HepG2 (cell line): ENCODE results near the gene PGPEP1. TPM values are rescaled to one million over a fixed set of nuclear protein-coding genes. Genes with fewer than 3 reads are reported as not detected.

Source experiments
- ARID5B ChIP-seq: IDR thresholded peaks from 2 replicates; pipeline ENCODE4 v1.4.0; 2020; ENCODE audit warnings: mild to moderate bottlenecking, missing genetic modification reagents
- BORCS8-MEF2B ChIP-seq: sonication (generic); formaldehyde crosslinking; IDR thresholded peaks from 2 replicates; pipeline ENCODE4 v1.8.0; 2022; ENCODE audit warnings: mild to moderate bottlenecking, missing genetic modification reagents
- DMAP1 ChIP-seq: IDR thresholded peaks from 2 replicates; pipeline ENCODE4 v1.6.1; 2016
- E2F2 ChIP-seq: sonication (generic); formaldehyde crosslinking; IDR thresholded peaks from 2 replicates; pipeline ENCODE4 v1.4.0; 2020; ENCODE audit warnings: missing genetic modification reagents, borderline replicate concordance
- HDAC6 ChIP-seq: fragments of 200-600 bp; sonication (generic); IDR thresholded peaks from 2 replicates; pipeline ENCODE4 v1.7.0; 2017; ENCODE audit warnings: mild to moderate bottlenecking, antibody characterized with exemption, low read length, low read depth
- IRF9 ChIP-seq: sonication (generic); formaldehyde crosslinking; IDR thresholded peaks from 2 replicates; pipeline ENCODE4 v1.8.0; 2022; ENCODE audit warnings: missing genetic modification reagents, mild to moderate bottlenecking, borderline replicate concordance
- MTF2 ChIP-seq: sonication (generic); formaldehyde crosslinking; IDR thresholded peaks from 2 replicates; pipeline ENCODE4 v1.5.0; 2020; ENCODE audit warnings: missing genetic modification reagents, borderline replicate concordance
- NFYB ChIP-seq: sonication (generic); formaldehyde crosslinking; IDR thresholded peaks from 2 replicates; pipeline ENCODE4 v1.4.0; 2020; ENCODE audit warnings: missing genetic modification reagents
- PITX1 ChIP-seq: sonication (generic); formaldehyde crosslinking; IDR thresholded peaks from 2 replicates; pipeline ENCODE4 v1.5.1; 2020; ENCODE audit warnings: mild to moderate bottlenecking, missing genetic modification reagents
- PREB ChIP-seq: sonication (generic); formaldehyde crosslinking; IDR thresholded peaks from 2 replicates; pipeline ENCODE4 v1.4.0; 2020; ENCODE audit warnings: missing genetic modification reagents
- RAD51 ChIP-seq: fragments of 450-650 bp; IDR thresholded peaks from 2 replicates; pipeline ENCODE4 v1.6.1; 2016; ENCODE audit warnings: borderline replicate concordance
- RBFOX2 ChIP-seq: fragments of 200-400 bp; formaldehyde crosslinking; IDR thresholded peaks from 2 replicates; pipeline ENCODE4 v1.6.1; 2017; ENCODE audit warnings: low read depth, mild to moderate bottlenecking, low read length
- SOX6 ChIP-seq, 2 experiments: fragments of 450-650 bp in 1 of 2; sonication (generic) in 1 of 2; formaldehyde crosslinking in 1 of 2; IDR thresholded peaks; 2 replicates each; pipeline versions ENCODE4 v1.4.0 to v1.6.1; 2017 to 2020; ENCODE audit warnings: antibody characterized with exemption in 1 of 2, mild to moderate bottlenecking in 1 of 2, missing genetic modification reagents in 1 of 2
- STAT5B ChIP-seq: sonication (generic); formaldehyde crosslinking; IDR thresholded peaks from 2 replicates; pipeline ENCODE4 v1.4.0; 2020; ENCODE audit warnings: missing genetic modification reagents
- YY1 ChIP-seq: IDR thresholded peaks from 2 replicates; pipeline ENCODE4 v1.6.1; 2011; ENCODE audit warnings: low read length, low read depth, moderate library complexity, mild to moderate bottlenecking; ENCODE audit not compliant: insufficient read depth, insufficient replicate concordance
- ZFAT ChIP-seq: sonication (generic); formaldehyde crosslinking; conservative IDR thresholded peaks from 2 replicates; pipeline ENCODE4 v1.8.1; 2023; ENCODE audit warnings: missing genetic modification reagents, inconsistent platforms
- ZGPAT ChIP-seq: IDR thresholded peaks from 2 replicates; pipeline ENCODE4 v1.6.1; 2016; ENCODE audit warnings: mild to moderate bottlenecking
- ZNF121 ChIP-seq: sonication (generic); formaldehyde crosslinking; IDR thresholded peaks from 2 replicates; pipeline ENCODE4 v1.5.0; 2020; ENCODE audit warnings: mild to moderate bottlenecking, missing genetic modification reagents
- ZNF33B ChIP-seq: sonication (generic); formaldehyde crosslinking; IDR thresholded peaks from 2 replicates; pipeline ENCODE4 v1.5.1; 2020; ENCODE audit warnings: mild to moderate bottlenecking, missing genetic modification reagents
- ZNF781 ChIP-seq: sonication (generic); formaldehyde crosslinking; IDR thresholded peaks from 2 replicates; pipeline ENCODE4 v1.5.1; 2020; ENCODE audit warnings: borderline replicate concordance, mild to moderate bottlenecking, missing genetic modification reagents; ENCODE audit errors: not compliant biosample characterization
- ZSCAN20 ChIP-seq: sonication (generic); formaldehyde crosslinking; IDR thresholded peaks from 2 replicates; pipeline ENCODE4 v1.4.0; 2020; ENCODE audit warnings: missing genetic modification reagents, mild to moderate bottlenecking, borderline replicate concordance
- polyA plus RNA-seq, 8 experiments: library from polyadenylated mRNA; depleted of rRNA in 3 of 8; stranded (reverse) in 7 of 8; unstranded in 1 of 8; fragments of >200 nt; fragmentation: Illumina TruSeq in 4 of 8; extraction: Trizol in 4 of 8; gene quantifications; 2 replicates each; pipeline versions ENCODE4 v1.2.1 to v1.2.3, GENCODE V29; 2011 to 2016; ENCODE audit warnings: low read depth in 4 of 8, missing spikeins in 1 of 8, mixed read lengths in 1 of 8; ENCODE audit not compliant: insufficient read depth in 1 of 8
- total RNA-seq, 5 experiments: library from RNA; depleted of rRNA; stranded (reverse); fragments of >200 nt; fragmentation: Illumina TruSeq; extraction: Trizol; gene quantifications; 2 replicates each; pipeline ENCODE4 v1.2.3, GENCODE V29; 2016; ENCODE audit warnings: low read depth in 1 of 5

The PGPEP1 gene
- total and polyA plus RNA-seq, 2 of the 13 experiments (the other 11 are each of a cell fraction or from before 2014, with no cell fraction given), result 53.1 to 56.6 TPM

GRCh38 chr19:18373892-18374629, 33.7 kb downstream of the PGPEP1 start (continued):
- TF ChIP-seq PREB (CRISPR knock-in tag), result no peak
- no peak for TF ChIP-seq STAT5B (CRISPR knock-in tag)
- TF ChIP-seq ZNF33B (CRISPR knock-in tag), result no peak
- TF ChIP-seq ZSCAN20, result no peak
- no peak; the same call in 1 of the 2 replicates for TF ChIP-seq RBFOX2
- TF ChIP-seq SOX6 (IDR thresholded peaks at IDR 0.05), result no peak
- peak; percentile 88 for TF ChIP-seq SOX6 (CRISPR knock-in tag; IDR thresholded peaks at IDR 0.05)
- no peak; the same call in 1 of the 2 replicates for TF ChIP-seq IRF9 (CRISPR knock-in tag)
- peak; percentile 86 for TF ChIP-seq ARID5B (CRISPR knock-in tag)
- TF ChIP-seq ZNF121, result peak; percentile 74
- peak; percentile 28; the same call in 1 of the 2 replicates for TF ChIP-seq PITX1 (CRISPR knock-in tag)
- no peak for TF ChIP-seq BORCS8-MEF2B
- peak; percentile 69 for TF ChIP-seq DMAP1 (CRISPR knock-in tag)
- no peak for TF ChIP-seq ZFAT (CRISPR knock-in tag)
- TF ChIP-seq MTF2 (CRISPR knock-in tag), result no peak
- TF ChIP-seq ZNF781 (CRISPR knock-in tag), result no peak
- no peak for TF ChIP-seq HDAC6
- peak; percentile 48 for TF ChIP-seq NFYB
- peak; percentile 88 for TF ChIP-seq RAD51
- peak; percentile 82 for TF ChIP-seq ZGPAT (CRISPR knock-in tag)
- peak; percentile 39 for TF ChIP-seq YY1
- no peak for TF ChIP-seq E2F2
